Fibroblast of skin of left biceps (primary cell): ENCODE data around the gene C5orf34.
"Not testable (repeated sequence)": the region's sequence is repeated elsewhere in the genome, so short reads cannot be mapped to it uniquely, and the experiment has no call there.

ENCODE experiments used
- DNase-seq, 2 experiments: peaks; one replicate each; pipeline ENCODE4 v3.0.0-alpha.2; 2013; ENCODE audit warnings: low read depth in 2 of 2

The C5orf34 gene

GRCh38 chr5:43514816-43515677 lies at the start of gene C5orf34:
Gene C5orf34 (minus strand): TSS chr5:43515148. CDS start chr5:43509339, 5,809 bp downstream.
- peak; percentile 84 to 85 for DNase-seq

- no peak for DNase-seq
Observed at GRCh38 chr5:43564289-43564850, 49.4 kb upstream of the C5orf34 start.

GRCh38 chr5:43563321-43563720 lies 48.4 kb upstream of the C5orf34 start:
- DNase-seq: no peak

- DNase-seq: peak; percentile 37 to 49
Observed at GRCh38 chr5:43561356-43561755, 46.4 kb upstream of the C5orf34 start.

- DNase-seq: peak; percentile 38
Observed at GRCh38 chr5:43560128-43560527, 45.2 kb upstream of the C5orf34 start.

GRCh38 chr5:43556857-43557542 lies 42.1 kb upstream of the C5orf34 start, which contains the start of gene PAIP1:
Gene PAIP1 (minus strand): TSS chr5:43557077. CDS start chr5:43556846, 231 bp downstream.
- peak; percentile 68 to 70 for DNase-seq

GRCh38 chr5:43556607-43556856 lies 41.6 kb upstream of the C5orf34 start:
- DNase-seq: not testable (repeated sequence)

- DNase-seq: no peak
Observed at GRCh38 chr5:43555895-43556606, 41.1 kb upstream of the C5orf34 start.

GRCh38 chr5:43554497-43554896 lies 39.5 kb upstream of the C5orf34 start:
- no peak for DNase-seq

- no peak for DNase-seq
Observed at GRCh38 chr5:43553381-43553780, 38.4 kb upstream of the C5orf34 start.

GRCh38 chr5:43551731-43552130 lies 36.8 kb upstream of the C5orf34 start:
- no peak for DNase-seq

- DNase-seq: not testable (repeated sequence)
Observed at GRCh38 chr5:43549272-43549671, 34.3 kb upstream of the C5orf34 start.

GRCh38 chr5:43548358-43548757 lies 33.4 kb upstream of the C5orf34 start:
- DNase-seq: no peak

- no peak for DNase-seq
Observed at GRCh38 chr5:43547532-43547931, 32.6 kb upstream of the C5orf34 start.

- no peak for DNase-seq
Observed at GRCh38 chr5:43543434-43543833, 28.5 kb upstream of the C5orf34 start.

- no peak for DNase-seq
Observed at GRCh38 chr5:43540746-43541145, 25.8 kb upstream of the C5orf34 start.

GRCh38 chr5:43536972-43537371 lies 22.0 kb upstream of the C5orf34 start:
- DNase-seq: no peak

GRCh38 chr5:43533646-43534045 lies 18.7 kb upstream of the C5orf34 start:
- no peak for DNase-seq

GRCh38 chr5:43530648-43531047 lies 15.7 kb upstream of the C5orf34 start:
- no peak for DNase-seq

GRCh38 chr5:43523662-43524072 lies 8.7 kb upstream of the C5orf34 start:
- DNase-seq: peak; percentile 15 to 19

- DNase-seq: no peak
Observed at GRCh38 chr5:43520615-43521014, 5.7 kb upstream of the C5orf34 start.

- DNase-seq: no peak
Observed at GRCh38 chr5:43515678-43516048, 715 bp upstream of the C5orf34 start.
